Measurements from ENCODE around the gene DKK3. TPM values are rescaled to one million over a fixed set of nuclear protein-coding genes. Genes with fewer than 3 reads are reported as not detected.

The DKK3 gene
- total and polyA plus RNA-seq, 7 donors, result 2.8 to 10.5 (median 4.1) TPM

GRCh38 chr11:11940551-11940950, 67.9 kb downstream of the DKK3 start:
- ATAC-seq (no peak), DNase-seq (no peak)
- Histone ChIP-seq H3K4me1 (no peaks in the 10 kb centered on the region), H3K27me3 (ENCODE audit: insufficient read depth in 3 of 3, low read length in 2 of 3) (no peaks in the 10 kb centered on the region), H3K4me3 (no peak overlapping the region), H3K36me3 (ENCODE audit: insufficient read depth in 1 of 2, low read depth in 1 of 2) (peaks cover 3 to 95% of the 10 kb centered on the region in 2 donors), H3K27ac (no peak overlapping the region), H3K9me3 (no peaks in the 10 kb centered on the region)
- intact Hi-C loops (cut with DNase I), result loop anchor here in 1 of 2 donors (10.0 kb wide), 1 partner anchor 56 kb away; no protein-coding TSS in a partner anchor
- TF ChIP-seq CTCF (IDR thresholded peaks at IDR 0.05), result no peak

GRCh38 chr11:11937957-11938356, 70.5 kb downstream of the DKK3 start:
- Histone ChIP-seq H3K4me1 (no peaks in the 10 kb centered on the region), H3K4me3 (no peak overlapping the region), H3K9me3 (no peaks in the 10 kb centered on the region), H3K36me3 (ENCODE audit: insufficient read depth in 1 of 2, low read depth in 1 of 2) (peaks cover 3 to 100% of the 10 kb centered on the region in 2 donors), H3K27me3 (ENCODE audit: insufficient read depth in 3 of 3, low read length in 2 of 3) (no peaks in the 10 kb centered on the region), H3K27ac (no peak overlapping the region)
- ATAC-seq (no peak), DNase-seq (no peak)
- intact Hi-C loops (cut with DNase I), result loop anchor here in 1 of 2 donors (10.0 kb wide), 1 partner anchor 347 kb away; no protein-coding TSS in a partner anchor
- no peak for TF ChIP-seq CTCF (IDR thresholded peaks at IDR 0.05)
- 95 to 100% (median 98%) methylated on average over 1 of the region's 1 CpG for WGBS, 3 donors

GRCh38 chr11:11937433-11937832, 71.0 kb downstream of the DKK3 start:
- DNase-seq, result no peak
- Histone ChIP-seq H3K27me3 (ENCODE audit: insufficient read depth in 3 of 3, low read length in 2 of 3) (no peaks in the 10 kb centered on the region), H3K4me3 (no peak overlapping the region), H3K36me3 (ENCODE audit: insufficient read depth in 1 of 2, low read depth in 1 of 2) (peaks cover 3 to 100% of the 10 kb centered on the region in 2 donors), H3K9me3 (no peaks in the 10 kb centered on the region), H3K27ac (no peak overlapping the region), H3K4me1 (no peaks in the 10 kb centered on the region)
- TF ChIP-seq CTCF (IDR thresholded peaks at IDR 0.05), result no peak
- intact Hi-C loops (cut with DNase I), result loop anchor here in 1 of 2 donors (10.0 kb wide), 1 partner anchor 347 kb away; no protein-coding TSS in a partner anchor
- 85 to 91% (median 88%) methylated on average over 3 of the region's 3 CpGs for WGBS, 3 donors
- ATAC-seq, result no peak

- WGBS, 3 donors, result 97 to 100% (median 99%) methylated on average over 2 of the region's 2 CpGs
- no peak overlapping the region for H3K27ac ChIP-seq
- intact Hi-C loops (cut with DNase I), result loop anchor here in 1 of 2 donors (10.0 kb wide), 1 partner anchor 349 kb away; no protein-coding TSS in a partner anchor
- no peak for TF ChIP-seq CTCF (IDR thresholded peaks at IDR 0.05)
- DNase-seq (no peak), ATAC-seq (no peak)
- no peaks in the 10 kb centered on the region for H3K4me1 ChIP-seq
- no peak overlapping the region for H3K4me3 ChIP-seq
- H3K36me3 ChIP-seq (ENCODE audit: insufficient read depth in 1 of 2, low read depth in 1 of 2), result peaks cover 5 to 100% of the 10 kb centered on the region in 2 donors
- H3K9me3 ChIP-seq, result no peaks in the 10 kb centered on the region
- no peaks in the 10 kb centered on the region for H3K27me3 ChIP-seq (ENCODE audit: insufficient read depth in 3 of 3, low read length in 2 of 3)
These were observed 72.9 kb downstream of the DKK3 start for GRCh38 chr11:11935536-11935935.
